Measurements from ENCODE around the gene FCN2. TPM values are rescaled to one million over a fixed set of nuclear protein-coding genes. Genes with fewer than 3 reads are reported as not detected.

Gene FCN2
- total RNA-seq, 4 donors from 2014 or later, result 0.93 to 16.5 TPM; not detected in 2

GRCh38 chr9:134891053-134891452, 10.4 kb downstream of the FCN2 start:
- no peaks in the 10 kb centered on the region for H3K36me3 ChIP-seq
- no peaks in the 10 kb centered on the region for H3K27me3 ChIP-seq
- DNase-seq, result no peak
- 91 to 96% methylated on average over 8 of the region's 8 CpGs for WGBS, 2 donors
- intact Hi-C loops (cut with DNase I), result no loop called here
- no peak for TF ChIP-seq POLR2A (IDR thresholded peaks at IDR 0.05)
- no peak for TF ChIP-seq CTCF (IDR thresholded peaks at IDR 0.05)
- no peaks in the 10 kb centered on the region for H3K9me3 ChIP-seq
- H3K27ac ChIP-seq, result no peak overlapping the region
- peaks cover 8 to 17% of the 10 kb centered on the region in 2 donors for H3K4me1 ChIP-seq
- H3K4me3 ChIP-seq (replicated peaks in 1 of 3), result no peak overlapping the region

GRCh38 chr9:134891713-134892112, 11.1 kb downstream of the FCN2 start:
- peaks cover 14 to 23% of the 10 kb centered on the region in 2 donors for H3K4me1 ChIP-seq
- intact Hi-C loops (cut with DNase I), result no loop called here
- H3K27me3 ChIP-seq, result no peaks in the 10 kb centered on the region
- H3K9me3 ChIP-seq, result no peaks in the 10 kb centered on the region
- no peak for TF ChIP-seq POLR2A (IDR thresholded peaks at IDR 0.05)
- H3K4me3 ChIP-seq (replicated peaks in 1 of 3), result no peak overlapping the region
- DNase-seq, result no peak
- 79 to 90% methylated on average over 5 of the region's 5 CpGs for WGBS, 2 donors
- no peak overlapping the region for H3K27ac ChIP-seq
- H3K36me3 ChIP-seq, result no peaks in the 10 kb centered on the region

GRCh38 chr9:134892221-134892620, 11.6 kb downstream of the FCN2 start:
- DNase-seq, result no peak
- H3K4me3 ChIP-seq (replicated peaks in 1 of 3), result no peak overlapping the region
- peaks cover 18 to 28% of the 10 kb centered on the region in 2 donors for H3K4me1 ChIP-seq
- 98 to 100% methylated on average over 1 to 5 of the region's 6 CpGs for WGBS, 2 donors
- H3K36me3 ChIP-seq, result no peaks in the 10 kb centered on the region
- intact Hi-C loops (cut with DNase I), result no loop called here
- H3K9me3 ChIP-seq, result no peaks in the 10 kb centered on the region
- H3K27ac ChIP-seq, result no peak overlapping the region
- no peaks in the 10 kb centered on the region for H3K27me3 ChIP-seq
- TF ChIP-seq POLR2A (IDR thresholded peaks at IDR 0.05) (no peak), CTCF (IDR thresholded peaks at IDR 0.05) (no peak)

GRCh38 chr9:134892820-134893420, 12.3 kb downstream of the FCN2 start:
- Histone ChIP-seq H3K27me3 (no peaks in the 10 kb centered on the region), H3K4me3 (replicated peaks in 1 of 3) (no peak overlapping the region), H3K36me3 (no peaks in the 10 kb centered on the region), H3K4me1 (peaks cover 20 to 35% of the 10 kb centered on the region in 2 donors), H3K9me3 (no peaks in the 10 kb centered on the region), H3K27ac (no peak overlapping the region)
- 94% methylated on average over 7 of the region's 7 CpGs for WGBS, 2 donors
- intact Hi-C loops (cut with DNase I), result no loop called here
- DNase-seq, result no peak
- TF ChIP-seq CTCF (IDR thresholded peaks at IDR 0.05), result no peak
- TF ChIP-seq POLR2A (IDR thresholded peaks at IDR 0.05), result no peak

- no peak for TF ChIP-seq POLR2A (IDR thresholded peaks at IDR 0.05)
- no peak for TF ChIP-seq CTCF (IDR thresholded peaks at IDR 0.05)
- intact Hi-C loops (cut with DNase I), result no loop called here
- no peak for DNase-seq
- peaks cover 21 to 41% of the 10 kb centered on the region in 2 donors for H3K4me1 ChIP-seq
- H3K27me3 ChIP-seq, result no peaks in the 10 kb centered on the region
- WGBS, 2 donors, result 89 to 98% methylated on average over 7 of the region's 7 CpGs
- H3K36me3 ChIP-seq, result no peaks in the 10 kb centered on the region
- no peak overlapping the region for H3K27ac ChIP-seq
- no peak overlapping the region for H3K4me3 ChIP-seq (replicated peaks in 1 of 3)
- H3K9me3 ChIP-seq, result no peaks in the 10 kb centered on the region
Observed at GRCh38 chr9:134894136-134894860, 13.7 kb downstream of the FCN2 start.
